Measurements from ENCODE around the gene ASNS.
"Not testable (repeated sequence)": the region's sequence is repeated elsewhere in the genome, so short reads cannot be mapped to it uniquely, and the experiment has no call there.

The ASNS gene

GRCh38 chr7:97857544-97857943 lies 14.7 kb downstream of the ASNS start:
- H3K4me1 Mint-ChIP-seq (ENCODE audit: low read depth) = no peaks in the 10 kb centered on the region
- no peaks in the 10 kb centered on the region for H3K27me3 Mint-ChIP-seq
- no peaks in the 10 kb centered on the region for H3K9me3 Mint-ChIP-seq (ENCODE audit: low read depth)
- H3K4me3 Mint-ChIP-seq = no peak overlapping the region
- H3K36me3 Mint-ChIP-seq = peaks cover 39% of the 10 kb centered on the region
- no peak overlapping the region for H3K27ac Mint-ChIP-seq

- Mint-ChIP-seq H3K27me3 (no peaks in the 10 kb centered on the region), H3K4me1 (ENCODE audit: low read depth) (no peaks in the 10 kb centered on the region), H3K27ac (no peak overlapping the region), H3K4me3 (no peak overlapping the region), H3K9me3 (ENCODE audit: low read depth) (no peaks in the 10 kb centered on the region), H3K36me3 (peaks cover 29% of the 10 kb centered on the region)
Observed at GRCh38 chr7:97851683-97852082, 20.5 kb downstream of the ASNS start.

- H3K27me3 Mint-ChIP-seq; H3K4me3 Mint-ChIP-seq; H3K9me3 Mint-ChIP-seq (ENCODE audit: low read depth); H3K27ac Mint-ChIP-seq; H3K4me1 Mint-ChIP-seq (ENCODE audit: low read depth): not testable (repeated sequence)
- H3K36me3 Mint-ChIP-seq = peaks cover 22% of the 10 kb centered on the region
Observed at GRCh38 chr7:97850262-97851031, 21.8 kb downstream of the ASNS start.

- H3K27me3 Mint-ChIP-seq = no peaks in the 10 kb centered on the region
Observed at GRCh38 chr7:97847791-97848190, 24.4 kb downstream of the ASNS start.

GRCh38 chr7:97846945-97847344 lies 25.3 kb downstream of the ASNS start:
- Mint-ChIP-seq H3K27me3 (no peaks in the 10 kb centered on the region), H3K36me3 (peaks cover 10% of the 10 kb centered on the region), H3K9me3 (ENCODE audit: low read depth) (no peaks in the 10 kb centered on the region), H3K4me1 (ENCODE audit: low read depth) (no peaks in the 10 kb centered on the region), H3K27ac (no peak overlapping the region), H3K4me3 (no peak overlapping the region)

More at GRCh38 chr7:97847791-97848190, 24.4 kb downstream of the ASNS start:
- peaks cover 15% of the 10 kb centered on the region for H3K36me3 Mint-ChIP-seq
- no peak overlapping the region for H3K4me3 Mint-ChIP-seq
- no peaks in the 10 kb centered on the region for H3K9me3 Mint-ChIP-seq (ENCODE audit: low read depth)
- no peak overlapping the region for H3K27ac Mint-ChIP-seq
- H3K4me1 Mint-ChIP-seq (ENCODE audit: low read depth) = no peaks in the 10 kb centered on the region

- H3K27me3 Mint-ChIP-seq = peaks cover 3% of the 10 kb centered on the region
Observed at GRCh38 chr7:97845622-97846203, 26.5 kb downstream of the ASNS start.

GRCh38 chr7:97844036-97844435 lies 28.2 kb downstream of the ASNS start:
- H3K4me1 Mint-ChIP-seq (ENCODE audit: low read depth) = no peaks in the 10 kb centered on the region
- no peak overlapping the region for H3K27ac Mint-ChIP-seq
- H3K27me3 Mint-ChIP-seq = peaks cover 12% of the 10 kb centered on the region
- no peaks in the 10 kb centered on the region for H3K36me3 Mint-ChIP-seq
- no peak overlapping the region for H3K4me3 Mint-ChIP-seq
- H3K9me3 Mint-ChIP-seq (ENCODE audit: low read depth) = no peaks in the 10 kb centered on the region

More at GRCh38 chr7:97845622-97846203, 26.5 kb downstream of the ASNS start:
- Mint-ChIP-seq H3K27ac (no peak overlapping the region), H3K36me3 (peaks cover 2% of the 10 kb centered on the region), H3K9me3 (ENCODE audit: low read depth) (no peaks in the 10 kb centered on the region), H3K4me3 (no peak overlapping the region), H3K4me1 (ENCODE audit: low read depth) (no peaks in the 10 kb centered on the region)

GRCh38 chr7:97842772-97843345 lies 29.3 kb downstream of the ASNS start:
- no peaks in the 10 kb centered on the region for H3K36me3 Mint-ChIP-seq
- no peak overlapping the region for H3K4me3 Mint-ChIP-seq
- H3K9me3 Mint-ChIP-seq (ENCODE audit: low read depth) = no peaks in the 10 kb centered on the region
- no peaks in the 10 kb centered on the region for H3K4me1 Mint-ChIP-seq (ENCODE audit: low read depth)
- H3K27me3 Mint-ChIP-seq = peaks cover 14% of the 10 kb centered on the region
- H3K27ac Mint-ChIP-seq = no peak overlapping the region

GRCh38 chr7:97842006-97842405 lies 30.2 kb downstream of the ASNS start:
- H3K4me3 Mint-ChIP-seq = no peak overlapping the region
- peaks cover 15% of the 10 kb centered on the region for H3K27me3 Mint-ChIP-seq
- H3K9me3 Mint-ChIP-seq (ENCODE audit: low read depth) = no peaks in the 10 kb centered on the region
- no peaks in the 10 kb centered on the region for H3K36me3 Mint-ChIP-seq
- no peak overlapping the region for H3K27ac Mint-ChIP-seq
- no peaks in the 10 kb centered on the region for H3K4me1 Mint-ChIP-seq (ENCODE audit: low read depth)

- H3K4me3 Mint-ChIP-seq = no peak overlapping the region
- no peaks in the 10 kb centered on the region for H3K4me1 Mint-ChIP-seq (ENCODE audit: low read depth)
- H3K36me3 Mint-ChIP-seq = no peaks in the 10 kb centered on the region
- H3K27ac Mint-ChIP-seq = no peak overlapping the region
- H3K9me3 Mint-ChIP-seq (ENCODE audit: low read depth) = no peaks in the 10 kb centered on the region
- H3K27me3 Mint-ChIP-seq = peaks cover 29% of the 10 kb centered on the region
Observed at GRCh38 chr7:97835296-97836138, 36.7 kb downstream of the ASNS start.

- no peak overlapping the region for H3K27ac Mint-ChIP-seq
- no peak overlapping the region for H3K4me3 Mint-ChIP-seq
- H3K36me3 Mint-ChIP-seq = no peaks in the 10 kb centered on the region
- H3K4me1 Mint-ChIP-seq (ENCODE audit: low read depth) = no peaks in the 10 kb centered on the region
- H3K27me3 Mint-ChIP-seq = no peaks in the 10 kb centered on the region
- H3K9me3 Mint-ChIP-seq (ENCODE audit: low read depth) = no peaks in the 10 kb centered on the region
Observed at GRCh38 chr7:97819161-97819560, 53.0 kb downstream of the ASNS start.

- H3K4me1 Mint-ChIP-seq (ENCODE audit: low read depth) = no peaks in the 10 kb centered on the region
- H3K27ac Mint-ChIP-seq = no peak overlapping the region
- H3K4me3 Mint-ChIP-seq = no peak overlapping the region
- H3K9me3 Mint-ChIP-seq (ENCODE audit: low read depth) = no peaks in the 10 kb centered on the region
- no peaks in the 10 kb centered on the region for H3K27me3 Mint-ChIP-seq
- no peaks in the 10 kb centered on the region for H3K36me3 Mint-ChIP-seq
Observed at GRCh38 chr7:97818066-97818663, 54.0 kb downstream of the ASNS start.
